Right lobe of liver (tissue), 4 donors: ENCODE results near the gene TMTC4.

Experiments used
- CTCF ChIP-seq, 4 donors: fragments of 200-600 bp in 3 of 4; fragments of 450-650 bp in 1 of 4; IDR thresholded peaks; one replicate each; pipeline versions ENCODE4 v1.5.1 to v1.8.0; 2016 to 2022; ENCODE audit warnings: antibody characterized with exemption in 4 of 4, mild to moderate bottlenecking in 2 of 4
- POLR2A ChIP-seq: fragments of 450-650 bp; IDR thresholded peaks from one replicate; pipeline ENCODE4 v1.6.1; 2017; ENCODE audit warnings: antibody characterized with exemption, mild to moderate bottlenecking
- donor health status: DM: no; HTN: no; CAD: no.
- donor health status: DM: no; HTN: no; CAD: no.
- donor health status: DM: no; HTN: yes; CAD: no.

GRCh38 chr13:100561599-100562204 is 112.9 kb downstream of the TMTC4 start:
- TF ChIP-seq CTCF (IDR thresholded peaks at IDR 0.05) (no peak), POLR2A (no peak)
